Measurements from ENCODE around the gene PIP4K2C.

PIP4K2C gene

GRCh38 chr12:57590864-57591781 is at the start of gene PIP4K2C:
TSS of gene PIP4K2C (plus strand) at chr12:57591192. CDS start at chr12:57591290, 98 bp downstream.
- H3K36me3 ChIP-seq (ENCODE audit: control insufficient read depth, insufficient read depth, low read length, severe bottlenecking) = no peaks in the 10 kb centered on the region
- peak within 1 kb of the TSS; percentile 84 for H3K4me3 ChIP-seq (ENCODE audit: low read length)
- no peaks in the 10 kb centered on the region for H3K9me3 ChIP-seq (ENCODE audit: control insufficient read depth, low read length)
- peak; percentile 82 for DNase-seq (ENCODE audit: low read depth)
- peaks cover 8% of the 10 kb centered on the region for H3K4me1 ChIP-seq (ENCODE audit: control insufficient read depth, insufficient read depth, low read length)
- H3K9ac ChIP-seq (ENCODE audit: low read length) = peak within 1 kb of the TSS; percentile 62
- H3K27me3 ChIP-seq (replicated peaks; ENCODE audit: control insufficient read depth, insufficient read depth, low read length) = peaks cover 39% of the 10 kb centered on the region

GRCh38 chr12:57541717-57542116 is 49.3 kb upstream of the PIP4K2C start:
- Histone ChIP-seq H3K4me3 (ENCODE audit: low read length) (no peak overlapping the region), H3K36me3 (ENCODE audit: control insufficient read depth, insufficient read depth, low read length, severe bottlenecking) (peaks cover 41% of the 10 kb centered on the region), H3K9ac (ENCODE audit: low read length) (no peak overlapping the region), H3K4me1 (ENCODE audit: control insufficient read depth, insufficient read depth, low read length) (peaks cover 20% of the 10 kb centered on the region), H3K27me3 (replicated peaks; ENCODE audit: control insufficient read depth, insufficient read depth, low read length) (no peaks in the 10 kb centered on the region), H3K9me3 (ENCODE audit: control insufficient read depth, low read length) (no peaks in the 10 kb centered on the region)
- no peak for DNase-seq (ENCODE audit: low read depth)

- H3K9me3 ChIP-seq (ENCODE audit: control insufficient read depth, low read length) = no peaks in the 10 kb centered on the region
- H3K4me3 ChIP-seq (ENCODE audit: low read length) = no peak overlapping the region
- H3K9ac ChIP-seq (ENCODE audit: low read length) = no peak overlapping the region
- H3K27me3 ChIP-seq (replicated peaks; ENCODE audit: control insufficient read depth, insufficient read depth, low read length) = peaks cover 4% of the 10 kb centered on the region
- peaks cover 27% of the 10 kb centered on the region for H3K4me1 ChIP-seq (ENCODE audit: control insufficient read depth, insufficient read depth, low read length)
- peaks cover 32% of the 10 kb centered on the region for H3K36me3 ChIP-seq (ENCODE audit: control insufficient read depth, insufficient read depth, low read length, severe bottlenecking)
- DNase-seq (ENCODE audit: low read depth) = no peak
These were observed 47.4 kb upstream of the PIP4K2C start for GRCh38 chr12:57543581-57543980.

- Histone ChIP-seq H3K4me1 (ENCODE audit: control insufficient read depth, insufficient read depth, low read length) (peaks cover 26% of the 10 kb centered on the region), H3K9me3 (ENCODE audit: control insufficient read depth, low read length) (no peaks in the 10 kb centered on the region), H3K9ac (ENCODE audit: low read length) (peak overlapping the region; percentile 97), H3K27me3 (replicated peaks; ENCODE audit: control insufficient read depth, insufficient read depth, low read length) (peaks cover 27% of the 10 kb centered on the region), H3K36me3 (ENCODE audit: control insufficient read depth, insufficient read depth, low read length, severe bottlenecking) (peaks cover 14% of the 10 kb centered on the region), H3K4me3 (ENCODE audit: low read length) (peak overlapping the region; percentile 98)
- no peak for DNase-seq (ENCODE audit: low read depth)
These were observed 45.1 kb upstream of the PIP4K2C start for GRCh38 chr12:57545809-57546437.

GRCh38 chr12:57546438-57547287 is 44.3 kb upstream of the PIP4K2C start, which contains the start of gene DCTN2:
TSS of gene DCTN2 (minus strand) at chr12:57547192. CDS start at chr12:57547063, 129 bp downstream.
- H3K4me3 ChIP-seq (ENCODE audit: low read length) = peak within 1 kb of the TSS; percentile 98
- H3K36me3 ChIP-seq (ENCODE audit: control insufficient read depth, insufficient read depth, low read length, severe bottlenecking) = peaks cover 7% of the 10 kb centered on the region
- H3K27me3 ChIP-seq (replicated peaks; ENCODE audit: control insufficient read depth, insufficient read depth, low read length) = peaks cover 35% of the 10 kb centered on the region
- peak; percentile 99 for DNase-seq (ENCODE audit: low read depth)
- H3K9ac ChIP-seq (ENCODE audit: low read length) = peak within 1 kb of the TSS; percentile 97
- H3K9me3 ChIP-seq (ENCODE audit: control insufficient read depth, low read length) = no peaks in the 10 kb centered on the region
- peaks cover 24% of the 10 kb centered on the region for H3K4me1 ChIP-seq (ENCODE audit: control insufficient read depth, insufficient read depth, low read length)

- Histone ChIP-seq H3K9ac (ENCODE audit: low read length) (peak overlapping the region; percentile 97), H3K4me3 (ENCODE audit: low read length) (peak overlapping the region; percentile 98), H3K36me3 (ENCODE audit: control insufficient read depth, insufficient read depth, low read length, severe bottlenecking) (peaks cover under 1% of the 10 kb centered on the region), H3K4me1 (ENCODE audit: control insufficient read depth, insufficient read depth, low read length) (peaks cover 24% of the 10 kb centered on the region), H3K9me3 (ENCODE audit: control insufficient read depth, low read length) (no peaks in the 10 kb centered on the region), H3K27me3 (replicated peaks; ENCODE audit: control insufficient read depth, insufficient read depth, low read length) (peaks cover 39% of the 10 kb centered on the region)
- no peak for DNase-seq (ENCODE audit: low read depth)
These were observed 43.5 kb upstream of the PIP4K2C start for GRCh38 chr12:57547288-57548012.

- Histone ChIP-seq H3K4me3 (ENCODE audit: low read length) (no peak overlapping the region), H3K9me3 (ENCODE audit: control insufficient read depth, low read length) (no peaks in the 10 kb centered on the region), H3K27me3 (replicated peaks; ENCODE audit: control insufficient read depth, insufficient read depth, low read length) (peaks cover 39% of the 10 kb centered on the region), H3K36me3 (ENCODE audit: control insufficient read depth, insufficient read depth, low read length, severe bottlenecking) (no peaks in the 10 kb centered on the region), H3K9ac (ENCODE audit: low read length) (no peak overlapping the region), H3K4me1 (ENCODE audit: control insufficient read depth, insufficient read depth, low read length) (peaks cover 27% of the 10 kb centered on the region)
- no peak for DNase-seq (ENCODE audit: low read depth)
These were observed 43.0 kb upstream of the PIP4K2C start for GRCh38 chr12:57548013-57548315.

- no peak overlapping the region for H3K4me3 ChIP-seq (ENCODE audit: low read length)
- H3K36me3 ChIP-seq (ENCODE audit: control insufficient read depth, insufficient read depth, low read length, severe bottlenecking) = no peaks in the 10 kb centered on the region
- DNase-seq (ENCODE audit: low read depth) = no peak
- H3K9ac ChIP-seq (ENCODE audit: low read length) = no peak overlapping the region
- peaks cover 28% of the 10 kb centered on the region for H3K4me1 ChIP-seq (ENCODE audit: control insufficient read depth, insufficient read depth, low read length)
- H3K27me3 ChIP-seq (replicated peaks; ENCODE audit: control insufficient read depth, insufficient read depth, low read length) = peaks cover 39% of the 10 kb centered on the region
- no peaks in the 10 kb centered on the region for H3K9me3 ChIP-seq (ENCODE audit: control insufficient read depth, low read length)
These were observed 42.5 kb upstream of the PIP4K2C start for GRCh38 chr12:57548488-57548887.

- no peaks in the 10 kb centered on the region for H3K9me3 ChIP-seq (ENCODE audit: control insufficient read depth, low read length)
- H3K4me1 ChIP-seq (ENCODE audit: control insufficient read depth, insufficient read depth, low read length) = peaks cover 23% of the 10 kb centered on the region
- H3K9ac ChIP-seq (ENCODE audit: low read length) = no peak overlapping the region
- peaks cover 44% of the 10 kb centered on the region for H3K27me3 ChIP-seq (replicated peaks; ENCODE audit: control insufficient read depth, insufficient read depth, low read length)
- H3K4me3 ChIP-seq (ENCODE audit: low read length) = no peak overlapping the region
- DNase-seq (ENCODE audit: low read depth) = no peak
- no peaks in the 10 kb centered on the region for H3K36me3 ChIP-seq (ENCODE audit: control insufficient read depth, insufficient read depth, low read length, severe bottlenecking)
These were observed 41.6 kb upstream of the PIP4K2C start for GRCh38 chr12:57549203-57549908.

GRCh38 chr12:57549909-57550640 is 40.9 kb upstream of the PIP4K2C start, which contains the start of gene KIF5A:
TSS of gene KIF5A (plus strand) at chr12:57550044. CDS start at chr12:57550272, 228 bp downstream.
- H3K4me3 ChIP-seq (ENCODE audit: low read length) = no peak within 1 kb of the TSS
- H3K36me3 ChIP-seq (ENCODE audit: control insufficient read depth, insufficient read depth, low read length, severe bottlenecking) = no peaks in the 10 kb centered on the region
- no peak within 1 kb of the TSS for H3K9ac ChIP-seq (ENCODE audit: low read length)
- H3K9me3 ChIP-seq (ENCODE audit: control insufficient read depth, low read length) = no peaks in the 10 kb centered on the region
- peaks cover 50% of the 10 kb centered on the region for H3K27me3 ChIP-seq (replicated peaks; ENCODE audit: control insufficient read depth, insufficient read depth, low read length)
- DNase-seq (ENCODE audit: low read depth) = peak; percentile 58
- H3K4me1 ChIP-seq (ENCODE audit: control insufficient read depth, insufficient read depth, low read length) = peaks cover 23% of the 10 kb centered on the region

Measured in adipocyte (in vitro differentiated cells).